ENCODE data around the gene FUOM. TPM values are rescaled to one million over a fixed set of nuclear protein-coding genes. Genes with fewer than 3 reads are reported as not detected.

The FUOM gene
- total RNA-seq, 1 donor from 2014 or later = 13.0 TPM

DNA sequence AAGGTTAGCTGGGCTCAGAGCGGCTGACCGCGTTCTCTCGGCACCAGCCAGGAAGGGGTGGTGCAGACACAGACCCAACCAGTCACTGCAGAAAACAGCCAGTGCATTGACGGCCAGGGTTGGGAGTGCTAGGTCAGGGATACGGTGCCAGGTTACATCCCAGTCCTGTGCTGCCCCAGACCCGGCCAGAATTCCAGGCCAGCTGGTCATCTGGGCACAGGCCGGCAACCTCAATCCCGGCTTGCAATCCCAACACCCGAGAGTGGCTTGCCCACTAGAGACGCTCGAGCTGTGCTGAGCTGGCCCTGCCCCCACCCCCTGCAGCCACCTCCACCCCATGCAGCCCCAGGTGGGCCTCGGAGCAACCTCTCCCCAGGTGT, 6.9 kb downstream of the FUOM start:
- Mint-ChIP-seq H3K9me3 (ENCODE audit: unreplicated experiment) (no peaks in the 10 kb centered on the region), H3K4me3 (ENCODE audit: unreplicated experiment) (no peak overlapping the region), H3K4me1 (ENCODE audit: low read depth, unreplicated experiment) (no peaks in the 10 kb centered on the region), H3K36me3 (ENCODE audit: unreplicated experiment) (no peaks in the 10 kb centered on the region), H3K27ac (ENCODE audit: unreplicated experiment) (no peak overlapping the region), H3K27me3 (ENCODE audit: unreplicated experiment) (peaks cover 2% of the 10 kb centered on the region)
- no peak for DNase-seq
- TF ChIP-seq, protein P1, sequence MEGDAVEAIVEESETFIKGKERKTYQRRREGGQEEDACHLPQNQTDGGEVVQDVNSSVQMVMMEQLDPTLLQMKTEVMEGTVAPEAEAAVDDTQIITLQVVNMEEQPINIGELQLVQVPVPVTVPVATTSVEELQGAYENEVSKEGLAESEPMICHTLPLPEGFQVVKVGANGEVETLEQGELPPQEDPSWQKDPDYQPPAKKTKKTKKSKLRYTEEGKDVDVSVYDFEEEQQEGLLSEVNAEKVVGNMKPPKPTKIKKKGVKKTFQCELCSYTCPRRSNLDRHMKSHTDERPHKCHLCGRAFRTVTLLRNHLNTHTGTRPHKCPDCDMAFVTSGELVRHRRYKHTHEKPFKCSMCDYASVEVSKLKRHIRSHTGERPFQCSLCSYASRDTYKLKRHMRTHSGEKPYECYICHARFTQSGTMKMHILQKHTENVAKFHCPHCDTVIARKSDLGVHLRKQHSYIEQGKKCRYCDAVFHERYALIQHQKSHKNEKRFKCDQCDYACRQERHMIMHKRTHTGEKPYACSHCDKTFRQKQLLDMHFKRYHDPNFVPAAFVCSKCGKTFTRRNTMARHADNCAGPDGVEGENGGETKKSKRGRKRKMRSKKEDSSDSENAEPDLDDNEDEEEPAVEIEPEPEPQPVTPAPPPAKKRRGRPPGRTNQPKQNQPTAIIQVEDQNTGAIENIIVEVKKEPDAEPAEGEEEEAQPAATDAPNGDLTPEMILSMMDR (IDR thresholded peaks at IDR 0.05; ENCODE audit: partially characterized antibody, unreplicated experiment) = no peak

DNA sequence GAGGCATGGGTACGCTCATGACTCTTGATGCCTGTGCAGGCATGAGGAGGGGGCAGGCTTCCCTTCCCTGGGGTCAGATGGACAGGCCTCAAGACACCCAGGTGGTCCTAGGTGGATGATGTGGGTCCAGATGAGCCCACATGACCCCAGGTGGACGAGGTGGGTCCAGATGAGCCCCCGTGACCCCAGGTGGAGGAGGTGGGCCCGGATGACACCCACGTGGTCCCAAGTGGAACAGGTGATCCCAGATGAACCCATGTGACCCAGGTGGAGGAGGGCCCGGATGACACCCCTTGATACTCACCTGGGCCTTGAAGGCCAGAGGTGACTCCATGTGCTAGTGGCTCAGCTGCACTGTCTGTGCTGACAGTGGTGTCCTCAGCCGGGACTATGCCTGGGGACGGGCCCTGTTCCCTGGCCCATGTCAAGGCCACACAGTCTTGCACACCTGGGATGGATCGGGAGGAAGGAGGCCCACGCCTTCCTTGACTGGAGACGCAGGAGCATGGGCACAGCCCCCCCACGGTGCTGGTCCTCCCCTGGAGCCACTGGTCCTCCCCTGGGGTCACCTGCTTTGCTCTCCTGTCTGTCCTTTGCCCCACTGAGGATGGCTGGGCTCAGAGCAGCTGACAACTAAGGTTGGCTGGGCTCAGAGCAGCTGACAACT, 7.4 kb downstream of the FUOM start:
- H3K27me3 Mint-ChIP-seq (ENCODE audit: unreplicated experiment) = peaks cover 3% of the 10 kb centered on the region
- H3K4me3 Mint-ChIP-seq (ENCODE audit: unreplicated experiment) = no peak overlapping the region
- H3K36me3 Mint-ChIP-seq (ENCODE audit: unreplicated experiment) = peaks cover 3% of the 10 kb centered on the region
- no peak for DNase-seq
- TF ChIP-seq, protein P1 (IDR thresholded peaks at IDR 0.05; ENCODE audit: partially characterized antibody, unreplicated experiment) = no peak
- H3K4me1 Mint-ChIP-seq (ENCODE audit: low read depth, unreplicated experiment) = no peaks in the 10 kb centered on the region
- H3K9me3 Mint-ChIP-seq (ENCODE audit: unreplicated experiment) = peaks cover 2% of the 10 kb centered on the region
- no peak overlapping the region for H3K27ac Mint-ChIP-seq (ENCODE audit: unreplicated experiment)

DNA sequence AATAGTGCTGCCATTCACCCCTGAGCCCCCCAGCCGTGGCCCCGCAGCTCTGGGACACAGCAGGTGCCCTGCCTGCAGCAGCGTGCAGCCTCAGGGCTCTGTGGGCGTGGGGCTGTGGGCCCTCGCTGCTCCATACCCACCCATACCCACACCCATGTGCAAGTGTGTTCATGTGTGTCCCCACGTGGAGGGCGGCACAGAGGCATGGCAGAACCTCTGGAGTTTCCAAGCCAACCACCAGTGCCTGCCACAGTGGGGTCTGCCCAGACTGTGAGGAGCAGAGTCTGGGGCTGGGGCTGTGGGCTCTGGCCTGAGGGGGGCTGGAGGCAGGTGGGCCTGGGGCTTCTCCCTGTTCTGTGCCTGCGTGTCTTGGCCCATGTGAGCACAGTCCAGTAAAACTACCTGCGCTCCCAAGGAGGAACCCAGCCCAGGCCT, 8.2 kb downstream of the FUOM start:
- H3K27me3 Mint-ChIP-seq (ENCODE audit: unreplicated experiment) = peaks cover 9% of the 10 kb centered on the region
- H3K36me3 Mint-ChIP-seq (ENCODE audit: unreplicated experiment) = peaks cover 10% of the 10 kb centered on the region
- TF ChIP-seq, protein P1 (IDR thresholded peaks at IDR 0.05; ENCODE audit: partially characterized antibody, unreplicated experiment) = no peak
- DNase-seq = no peak
- H3K27ac Mint-ChIP-seq (ENCODE audit: unreplicated experiment) = no peak overlapping the region
- H3K4me1 Mint-ChIP-seq (ENCODE audit: low read depth, unreplicated experiment) = no peaks in the 10 kb centered on the region
- H3K4me3 Mint-ChIP-seq (ENCODE audit: unreplicated experiment) = no peak overlapping the region
- H3K9me3 Mint-ChIP-seq (ENCODE audit: unreplicated experiment) = peaks cover 3% of the 10 kb centered on the region

DNA sequence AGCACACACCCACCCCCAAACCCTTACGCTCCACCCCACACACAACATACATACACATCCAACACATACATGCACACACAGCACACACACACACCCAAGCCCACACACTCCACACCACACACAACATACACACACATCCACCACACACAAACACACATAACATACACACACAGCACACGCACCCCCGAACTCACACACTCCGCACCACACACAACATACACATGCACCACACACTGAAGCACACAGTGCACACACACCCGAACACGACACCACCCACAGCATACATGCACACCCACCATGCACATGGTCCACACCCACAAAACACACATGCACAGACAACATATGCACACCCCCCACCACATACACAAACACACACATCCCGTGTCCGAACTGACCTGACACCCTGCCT, 8.7 kb downstream of the FUOM start:
- Mint-ChIP-seq H3K27me3 (ENCODE audit: unreplicated experiment) (peaks cover 9% of the 10 kb centered on the region), H3K4me3 (ENCODE audit: unreplicated experiment) (no peak overlapping the region), H3K9me3 (ENCODE audit: unreplicated experiment) (peaks cover 3% of the 10 kb centered on the region), H3K36me3 (ENCODE audit: unreplicated experiment) (peaks cover 10% of the 10 kb centered on the region), H3K27ac (ENCODE audit: unreplicated experiment) (no peak overlapping the region), H3K4me1 (ENCODE audit: low read depth, unreplicated experiment) (no peaks in the 10 kb centered on the region)
- TF ChIP-seq, protein P1 (IDR thresholded peaks at IDR 0.05; ENCODE audit: partially characterized antibody, unreplicated experiment) = no peak
- DNase-seq = no peak

DNA sequence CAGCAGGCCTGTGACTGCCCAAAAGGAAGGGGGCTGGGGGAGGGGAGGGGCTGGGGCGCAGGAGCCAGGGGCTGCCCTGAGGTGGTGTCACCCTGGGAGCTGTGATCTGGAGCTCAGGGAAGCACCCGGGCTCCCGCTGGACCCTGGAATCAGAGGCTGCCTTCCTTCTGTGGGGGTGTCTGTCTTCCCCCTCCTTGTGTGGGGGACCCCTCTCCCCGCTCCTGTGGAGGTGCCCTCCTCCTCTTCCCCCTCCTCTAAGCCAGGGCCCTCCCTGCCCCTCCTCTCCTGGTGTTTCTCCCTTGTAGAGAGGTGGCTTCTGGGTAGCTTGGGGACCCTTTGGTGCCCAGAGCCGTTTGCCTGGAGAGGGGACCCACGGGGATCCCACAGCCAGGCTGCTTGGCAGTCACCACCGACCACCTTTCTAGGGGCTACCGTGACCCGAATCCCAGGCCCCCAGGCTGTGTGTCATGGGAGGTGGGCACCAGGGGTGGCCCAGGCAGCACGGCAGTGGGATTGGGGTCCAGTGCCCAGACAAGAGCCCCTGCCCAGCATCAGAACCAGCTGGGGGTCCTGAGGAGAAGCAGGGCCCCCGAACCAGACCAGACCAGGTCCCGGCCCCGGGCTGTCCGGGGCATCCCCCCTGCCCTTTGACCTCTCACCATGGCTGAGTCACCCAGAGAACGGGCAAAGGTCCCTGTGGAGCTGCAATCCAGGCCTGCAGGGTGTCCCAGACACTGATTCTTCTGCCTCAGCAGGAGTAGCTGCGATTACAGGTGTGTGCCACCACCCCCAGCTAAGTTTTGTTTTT, 9.9 kb downstream of the FUOM start:
- H3K9me3 Mint-ChIP-seq (ENCODE audit: unreplicated experiment) = peaks cover 4% of the 10 kb centered on the region
- no peak overlapping the region for H3K27ac Mint-ChIP-seq (ENCODE audit: unreplicated experiment)
- H3K4me3 Mint-ChIP-seq (ENCODE audit: unreplicated experiment) = no peak overlapping the region
- no peak for DNase-seq
- H3K36me3 Mint-ChIP-seq (ENCODE audit: unreplicated experiment) = peaks cover 10% of the 10 kb centered on the region
- TF ChIP-seq, protein P1 (IDR thresholded peaks at IDR 0.05; ENCODE audit: partially characterized antibody, unreplicated experiment) = no peak
- H3K4me1 Mint-ChIP-seq (ENCODE audit: low read depth, unreplicated experiment) = peaks cover 4% of the 10 kb centered on the region
- H3K27me3 Mint-ChIP-seq (ENCODE audit: unreplicated experiment) = peaks cover 13% of the 10 kb centered on the region

Data from glutamatergic neuron (in vitro differentiated cells).